Natural killer cell (primary cell): ENCODE data around the gene KRTAP12-2. TPM values are rescaled to one million over a fixed set of nuclear protein-coding genes. Genes with fewer than 3 reads are reported as not detected.

Experiments used
- ATAC-seq, 3 donors: fragments of 150-1000 bp in 2 of 3; fragments of 200-7000 bp in 1 of 3; cut with Tn5 transposase; 1 replicate in 1 of 3; 2 replicates in 2 of 3; pipeline ENCODE4 v1.10.0; 2021; ENCODE audit warnings: mild to moderate bottlenecking in 2 of 3, moderate library complexity in 2 of 3
- DNase-seq, 2 donors: peaks; one replicate each; pipeline versions ENCODE4 v3.0.0 to v3.0.0-alpha.2; 2013 to 2021; ENCODE audit warnings: mixed read lengths in 1 of 2
- H3K27ac ChIP-seq: one replicate; pipeline ENCODE4 v1.5.1; 2013; ENCODE audit warnings: mild to moderate bottlenecking, low read length
- H3K27me3 ChIP-seq: one replicate; pipeline ENCODE4 v1.6.1; 2013; ENCODE audit warnings: low read length; ENCODE audit not compliant: control insufficient read depth, insufficient read depth
- H3K36me3 ChIP-seq: one replicate; pipeline ENCODE4 v1.6.1; 2013; ENCODE audit warnings: low read length; ENCODE audit not compliant: control insufficient read depth, insufficient read depth
- H3K4me1 ChIP-seq: one replicate; pipeline ENCODE4 v1.6.1; 2013; ENCODE audit warnings: low read length; ENCODE audit not compliant: control insufficient read depth, insufficient read depth
- H3K4me3 ChIP-seq: one replicate; pipeline ENCODE4 v1.5.1; 2013; ENCODE audit warnings: low read length
- H3K9me3 ChIP-seq: one replicate; pipeline ENCODE4 v1.6.1; 2013; ENCODE audit warnings: low read length; ENCODE audit not compliant: control insufficient read depth, insufficient read depth
- H3K27ac Mint-ChIP-seq, 2 donors: one replicate each; pipeline ENCODE4 v1.8.0; 2022; ENCODE audit warnings: mild to moderate bottlenecking in 2 of 2, mixed read lengths in 2 of 2, moderate library complexity in 1 of 2
- H3K27me3 Mint-ChIP-seq, 2 donors: one replicate each; pipeline ENCODE4 v1.8.0; 2022; ENCODE audit warnings: low read depth in 2 of 2, mixed read lengths in 2 of 2
- H3K36me3 Mint-ChIP-seq: one replicate; pipeline ENCODE4 v1.8.0; 2022; ENCODE audit warnings: mixed read lengths
- H3K4me1 Mint-ChIP-seq, 2 donors: one replicate each; pipeline ENCODE4 v1.8.0; 2022; ENCODE audit warnings: mixed read lengths in 2 of 2
- H3K4me3 Mint-ChIP-seq: one replicate; pipeline ENCODE4 v1.8.0; 2022; ENCODE audit warnings: mild to moderate bottlenecking, moderate library complexity, mixed read lengths
- H3K9me3 Mint-ChIP-seq, 2 donors: one replicate each; pipeline ENCODE4 v1.8.0; 2022; ENCODE audit warnings: mixed read lengths in 2 of 2
- WGBS: methylation state at CpG from one replicate; pipeline ENCODE4 v1.1.7; 2013; ENCODE audit warnings: missing lambda C conversion rate; ENCODE audit not compliant: insufficient coverage; 5-methylcytosine and 5-hydroxymethylcytosine counted together
- intact Hi-C: fragments of 100-400 bp; cut with micrococcal nuclease; formaldehyde crosslinking; loops from one replicate; pipeline ENCODE4 v1.14.2; 2022
- total RNA-seq, 4 donors: library from RNA; stranded (reverse); fragments of 120-200 nt in 1 of 4; gene quantifications; one replicate each; pipeline versions ENCODE4 v1.2.3 to v1.2.4, GENCODE V29; 2013 to 2022
- TF ChIP-seq, protein P1 (sequence below): fragments of 200-600 bp; IDR thresholded peaks from one replicate; pipeline ENCODE4 v1.8.0; 2022; ENCODE audit warnings: antibody characterized with exemption

Gene KRTAP12-2
- total RNA-seq, 3 donors from 2014 or later (not counting 1 experiment from before 2014, with no cell fraction given) = not detected

DNA sequence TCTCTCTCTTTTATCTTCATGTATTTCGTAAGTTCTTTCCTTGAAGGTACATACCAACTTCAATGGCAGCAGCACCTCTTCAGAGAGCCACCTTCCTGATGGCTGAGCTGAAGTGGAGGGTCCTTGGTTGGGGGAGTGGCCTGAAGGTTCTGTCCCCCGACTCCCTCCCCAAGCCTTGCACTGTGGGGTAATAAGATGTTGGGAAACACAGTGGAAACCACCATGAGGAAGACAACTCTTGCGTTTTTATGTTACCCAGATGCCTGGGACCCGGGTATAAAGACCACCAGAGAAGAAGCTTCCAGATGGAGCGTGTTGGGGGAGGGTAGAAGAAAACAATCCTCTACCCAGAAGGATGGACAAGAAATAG is 8.2 kb downstream of the KRTAP12-2 start:
- intact Hi-C loops = loop anchor here (2.0 kb wide), 1 partner anchor 32 kb away; the partner anchor contains the start of gene KRTAP10-9
- Mint-ChIP-seq H3K9me3 (peaks cover 2 to 12% of the 10 kb centered on the region in 2 donors), H3K36me3 (peaks cover 18% of the 10 kb centered on the region), H3K27me3 (peaks cover 5 to 7% of the 10 kb centered on the region in 2 donors), H3K4me3 (peak overlapping the region; percentile 74), H3K4me1 (peaks cover 55 to 56% of the 10 kb centered on the region in 2 donors), H3K27ac (peak overlapping the region; percentile 89 to 94)
- peaks cover 13% of the 10 kb centered on the region for H3K9me3 ChIP-seq
- TF ChIP-seq, protein P1, sequence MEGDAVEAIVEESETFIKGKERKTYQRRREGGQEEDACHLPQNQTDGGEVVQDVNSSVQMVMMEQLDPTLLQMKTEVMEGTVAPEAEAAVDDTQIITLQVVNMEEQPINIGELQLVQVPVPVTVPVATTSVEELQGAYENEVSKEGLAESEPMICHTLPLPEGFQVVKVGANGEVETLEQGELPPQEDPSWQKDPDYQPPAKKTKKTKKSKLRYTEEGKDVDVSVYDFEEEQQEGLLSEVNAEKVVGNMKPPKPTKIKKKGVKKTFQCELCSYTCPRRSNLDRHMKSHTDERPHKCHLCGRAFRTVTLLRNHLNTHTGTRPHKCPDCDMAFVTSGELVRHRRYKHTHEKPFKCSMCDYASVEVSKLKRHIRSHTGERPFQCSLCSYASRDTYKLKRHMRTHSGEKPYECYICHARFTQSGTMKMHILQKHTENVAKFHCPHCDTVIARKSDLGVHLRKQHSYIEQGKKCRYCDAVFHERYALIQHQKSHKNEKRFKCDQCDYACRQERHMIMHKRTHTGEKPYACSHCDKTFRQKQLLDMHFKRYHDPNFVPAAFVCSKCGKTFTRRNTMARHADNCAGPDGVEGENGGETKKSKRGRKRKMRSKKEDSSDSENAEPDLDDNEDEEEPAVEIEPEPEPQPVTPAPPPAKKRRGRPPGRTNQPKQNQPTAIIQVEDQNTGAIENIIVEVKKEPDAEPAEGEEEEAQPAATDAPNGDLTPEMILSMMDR = no peak
- no peak for DNase-seq
- peak overlapping the region; percentile 81 for H3K27ac ChIP-seq
- no peaks in the 10 kb centered on the region for H3K36me3 ChIP-seq
- peaks cover 57% of the 10 kb centered on the region for H3K4me1 ChIP-seq
- no peak for ATAC-seq
- no peak overlapping the region for H3K4me3 ChIP-seq
- 62% methylated on average over 4 of the region's 5 CpGs for WGBS
- no peaks in the 10 kb centered on the region for H3K27me3 ChIP-seq

DNA sequence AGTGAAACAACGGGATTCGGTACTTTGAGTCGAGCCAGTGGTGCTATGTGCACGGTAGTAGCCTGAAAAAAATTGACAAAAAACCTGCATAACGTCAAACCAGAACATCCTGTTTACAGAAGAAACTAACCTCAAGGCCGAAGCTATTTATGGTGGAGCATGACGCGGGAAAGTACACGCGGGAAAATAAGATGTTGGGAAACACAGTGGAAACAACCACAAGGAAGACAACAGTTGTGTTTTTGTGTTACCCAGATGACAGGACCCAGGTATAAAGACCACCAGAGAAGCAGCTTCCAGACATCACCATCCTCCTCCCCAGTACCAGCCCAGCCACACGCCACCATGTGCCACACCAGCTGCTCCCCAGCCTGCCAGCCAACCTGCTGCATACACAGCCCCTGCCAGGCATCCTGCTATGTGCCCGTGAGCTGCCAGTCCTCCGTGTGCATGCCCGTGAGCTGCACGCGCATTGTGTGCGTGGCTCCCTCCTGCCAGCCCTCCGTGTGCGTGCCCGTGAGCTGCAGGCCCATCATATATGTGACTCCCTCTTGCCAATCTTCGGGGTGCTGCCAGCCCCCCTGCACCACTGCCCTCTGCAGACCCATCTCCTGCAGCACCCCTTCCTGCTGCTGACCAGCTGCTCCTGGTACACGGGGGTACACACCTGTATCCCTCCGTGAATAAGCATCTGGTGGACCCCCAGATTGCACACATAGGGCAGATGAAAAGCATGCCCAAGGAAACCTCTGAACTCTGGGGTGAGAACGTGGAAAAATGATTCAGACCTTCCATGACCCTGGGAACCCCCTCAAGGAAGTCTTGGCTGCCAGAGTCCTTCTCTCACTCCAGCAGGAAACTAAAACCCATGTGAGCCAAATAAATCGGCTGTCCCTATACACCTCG is 8.8 kb downstream of the KRTAP12-2 start, which contains the start of gene KRTAP12-3:
TSS of gene KRTAP12-3 (plus strand) at position 298 of the 906 bp plus-strand sequence. CDS start at position 346, 48 bp downstream.
- DNase-seq (peak; percentile 49 to 90), ATAC-seq (peak; percentile 76 to 86 (median 77))

GRCh38 chr21:44656868-44657267 is 9.9 kb downstream of the KRTAP12-2 start:
- Histone ChIP-seq H3K9me3 (peaks cover 13% of the 10 kb centered on the region), H3K27ac (peak overlapping the region; percentile 81), H3K4me3 (no peak overlapping the region), H3K36me3 (no peaks in the 10 kb centered on the region), H3K27me3 (no peaks in the 10 kb centered on the region), H3K4me1 (peaks cover 57% of the 10 kb centered on the region)
- TF ChIP-seq, protein P1 = no peak
- ATAC-seq (no peak), DNase-seq (no peak)
- H3K36me3 Mint-ChIP-seq = peaks cover 18% of the 10 kb centered on the region
- peaks cover 2 to 10% of the 10 kb centered on the region in 2 donors for H3K9me3 Mint-ChIP-seq
- peaks cover 55 to 56% of the 10 kb centered on the region in 2 donors for H3K4me1 Mint-ChIP-seq
- H3K27me3 Mint-ChIP-seq = peaks cover 5 to 7% of the 10 kb centered on the region in 2 donors
- 63% methylated on average over 1 of the region's 1 CpG for WGBS
- H3K27ac Mint-ChIP-seq = peak overlapping the region; percentile 89 to 94
- intact Hi-C loops = loop anchor here (2.0 kb wide), 1 partner anchor 38 kb away; no protein-coding TSS in a partner anchor
- H3K4me3 Mint-ChIP-seq = peak overlapping the region; percentile 74

More for the DNA sequence above, 8.8 kb downstream of the KRTAP12-2 start, which contains the start of gene KRTAP12-3:
- 57% methylated on average over 26 of the region's 26 CpGs for WGBS
- no peaks in the 10 kb centered on the region for H3K27me3 ChIP-seq
- Mint-ChIP-seq H3K36me3 (peaks cover 18% of the 10 kb centered on the region), H3K4me3 (peak within 1 kb of the TSS; percentile 74), H3K9me3 (peaks cover 2 to 12% of the 10 kb centered on the region in 2 donors), H3K27me3 (peaks cover 5 to 7% of the 10 kb centered on the region in 2 donors), H3K4me1 (peaks cover 55 to 56% of the 10 kb centered on the region in 2 donors), H3K27ac (peak within 1 kb of the TSS; percentile 89 to 94)
- intact Hi-C loops = loop anchor here (2.0 kb wide), 2 partner anchors 31 to 39 kb away; partner anchors contain the start of gene KRTAP10-9
- H3K36me3 ChIP-seq = no peaks in the 10 kb centered on the region
- H3K27ac ChIP-seq = peak within 1 kb of the TSS; percentile 81
- no peak within 1 kb of the TSS for H3K4me3 ChIP-seq
- peaks cover 57% of the 10 kb centered on the region for H3K4me1 ChIP-seq
- TF ChIP-seq, protein P1 = no peak
- H3K9me3 ChIP-seq = peaks cover 13% of the 10 kb centered on the region
